ENCODE measurements around the gene TSKS.
"Not testable (repeated sequence)": the region's sequence is repeated elsewhere in the genome, so short reads cannot be mapped to it uniquely, and the experiment has no call there.

TSKS gene

DNA sequence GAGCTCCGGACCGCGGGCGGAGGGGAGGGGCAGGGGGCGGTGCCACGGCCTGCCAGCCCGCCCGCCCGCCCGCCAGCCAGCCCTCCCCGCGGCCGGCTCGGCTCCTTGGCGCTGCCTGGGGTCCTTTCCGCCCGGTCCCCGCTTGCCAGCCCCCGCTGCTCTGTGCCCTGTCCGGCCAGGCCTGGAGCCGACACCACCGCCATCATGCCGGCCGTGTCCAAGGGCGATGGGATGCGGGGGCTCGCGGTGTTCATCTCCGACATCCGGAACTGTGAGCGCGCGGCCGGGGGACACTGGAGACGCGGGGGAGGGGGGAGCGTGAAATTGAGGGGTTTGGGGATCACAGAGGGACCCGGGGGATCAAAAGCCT lies 3.8 kb upstream of the TSKS start, which contains the start of gene AP2A1:
Gene AP2A1 (plus strand): TSS at position 72 of the 370 bp plus-strand sequence. CDS start 133 bp downstream, at position 205.
- no peak for DNase-seq (ENCODE audit: low read depth)

DNA sequence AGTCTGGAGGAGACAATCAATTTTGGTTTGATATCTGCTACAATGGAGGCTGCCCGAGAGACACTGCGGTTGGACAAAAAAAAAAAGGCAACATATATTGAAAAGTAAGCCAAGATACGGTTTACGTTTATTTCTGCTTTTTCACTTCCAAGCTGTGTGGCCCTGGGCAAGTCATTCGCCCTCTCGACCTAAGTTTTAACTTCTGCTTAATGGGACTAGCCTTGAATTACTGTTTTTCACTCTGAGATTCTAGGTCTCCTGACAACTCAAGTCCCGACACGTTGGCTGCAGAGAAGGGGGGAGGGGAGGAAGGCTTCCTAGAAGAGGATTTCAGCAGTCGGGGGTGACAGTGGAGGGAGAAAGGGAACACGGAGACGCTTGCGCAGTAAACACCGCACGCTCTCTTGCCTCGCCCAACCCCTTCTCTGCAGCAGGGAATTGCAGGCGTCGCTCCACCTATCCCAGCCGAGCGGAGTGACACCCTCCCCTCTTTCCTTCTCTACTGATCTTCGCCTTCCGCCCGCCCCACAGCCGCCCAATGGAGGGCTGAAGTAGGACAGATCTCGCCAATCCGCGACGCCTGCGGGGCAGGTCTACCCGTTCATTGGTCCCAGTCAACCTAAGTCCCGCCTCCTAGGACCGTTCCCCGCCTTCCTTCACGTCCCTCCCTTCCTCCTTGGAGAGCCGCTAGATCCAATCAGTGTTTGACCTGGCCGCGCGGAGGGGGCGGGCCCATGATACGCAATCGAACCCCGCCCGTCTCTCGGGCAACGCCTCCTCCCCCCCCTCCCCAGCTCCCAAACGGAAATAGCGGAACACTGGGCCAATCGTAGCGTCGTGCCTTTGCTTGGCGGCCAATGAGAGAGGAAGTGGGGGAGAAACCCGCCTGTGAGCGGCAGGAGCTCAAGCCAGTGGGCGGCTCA lies 3.2 kb upstream of the TSKS start:
- peak; percentile 100 for DNase-seq (ENCODE audit: low read depth)

DNA sequence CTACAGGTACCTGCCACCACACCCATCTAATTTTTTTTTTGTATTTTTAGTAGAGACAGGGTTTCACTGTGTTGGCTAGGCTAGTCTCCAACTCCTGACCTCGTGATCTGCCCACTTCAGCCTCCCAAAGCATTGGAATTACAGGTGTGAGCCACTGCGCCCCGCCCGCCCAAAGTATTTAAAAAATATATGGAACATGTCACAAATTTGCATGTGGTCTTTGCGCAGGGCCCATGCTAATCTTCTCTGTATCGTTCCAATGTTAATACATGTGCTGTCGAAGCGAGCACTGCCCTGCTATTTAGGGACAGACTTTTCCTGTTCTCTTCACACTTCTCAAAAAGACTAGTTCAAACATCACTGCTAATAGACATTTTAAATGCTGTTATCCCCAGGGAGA lies 1.2 kb upstream of the TSKS start:
- DNase-seq (ENCODE audit: low read depth): no peak

DNA sequence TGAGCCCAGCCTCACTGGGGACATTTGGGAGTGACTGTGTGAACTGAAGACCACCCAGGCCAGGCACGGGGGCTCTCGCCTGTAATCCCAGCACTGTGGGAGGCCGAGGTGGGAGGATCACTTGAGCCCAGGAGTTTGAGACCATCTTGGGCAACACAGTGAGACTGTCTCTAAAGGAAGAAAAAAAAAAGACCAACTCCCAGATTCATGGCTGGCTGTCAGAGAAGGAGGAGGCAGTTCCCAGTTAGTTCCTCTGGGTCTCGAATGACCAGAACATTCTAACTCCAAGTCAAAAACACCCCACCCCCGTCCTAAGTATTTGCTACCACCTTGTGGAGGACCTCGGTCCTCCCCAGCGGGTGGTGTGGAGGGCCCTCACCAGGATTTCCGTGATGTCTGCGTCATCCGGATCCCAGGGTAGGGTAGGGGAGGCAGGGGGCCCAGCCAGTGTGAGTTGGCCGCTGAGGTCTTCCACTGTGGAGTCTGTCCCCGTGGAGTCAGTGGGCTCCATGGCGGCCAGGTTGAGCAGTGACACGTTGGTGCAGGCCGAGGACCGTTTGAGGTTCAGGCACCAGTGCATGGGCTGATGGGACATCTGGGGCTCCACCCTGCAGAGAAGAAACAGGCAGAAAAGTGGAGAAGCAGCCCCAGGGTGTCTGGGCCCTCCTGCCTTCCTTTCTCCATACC lies 1.3 kb downstream of the TSKS start:
- DNase-seq (ENCODE audit: low read depth): peak; percentile 82

DNA sequence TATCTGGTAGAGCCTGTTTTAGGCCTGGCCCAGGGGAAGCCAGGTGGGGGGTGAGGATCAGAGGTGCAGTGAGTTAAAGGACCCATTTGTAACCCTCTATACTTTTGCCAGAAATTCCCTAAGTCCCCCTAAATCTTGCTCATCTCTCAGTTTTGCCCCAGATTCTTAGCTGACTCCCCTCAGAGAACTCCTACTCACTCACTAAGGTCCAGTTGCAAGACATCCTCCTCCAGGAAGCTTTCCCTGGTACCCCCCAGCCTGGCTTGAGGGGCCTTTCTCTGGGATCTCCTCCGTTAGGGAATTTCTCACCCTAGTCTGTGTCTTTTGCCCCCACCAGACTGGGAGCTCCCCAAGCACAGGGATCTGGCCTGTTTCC lies 1.9 kb downstream of the TSKS start:
- no peak for DNase-seq (ENCODE audit: low read depth)

DNA sequence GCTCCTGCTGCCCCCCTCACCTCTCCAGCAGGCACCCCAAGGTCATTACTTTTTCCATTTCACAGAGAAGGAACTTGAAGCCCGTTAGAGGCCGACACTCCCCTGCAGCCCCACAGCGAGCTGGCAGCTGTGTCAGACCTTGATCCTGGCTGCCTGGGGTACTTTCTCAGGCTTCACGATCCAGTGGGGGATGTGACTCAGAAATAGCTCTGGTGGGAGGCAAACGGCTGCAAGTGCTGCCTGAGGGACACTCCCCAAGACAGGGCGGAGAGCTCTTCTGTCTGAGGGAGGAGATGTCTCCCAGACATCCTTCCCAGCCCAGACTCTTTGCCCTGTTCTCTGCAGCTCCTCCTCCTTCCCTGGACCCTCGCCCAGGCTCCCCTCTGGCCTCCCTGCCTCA lies 4.8 kb downstream of the TSKS start:
- DNase-seq (ENCODE audit: low read depth): peak; percentile 94

DNA sequence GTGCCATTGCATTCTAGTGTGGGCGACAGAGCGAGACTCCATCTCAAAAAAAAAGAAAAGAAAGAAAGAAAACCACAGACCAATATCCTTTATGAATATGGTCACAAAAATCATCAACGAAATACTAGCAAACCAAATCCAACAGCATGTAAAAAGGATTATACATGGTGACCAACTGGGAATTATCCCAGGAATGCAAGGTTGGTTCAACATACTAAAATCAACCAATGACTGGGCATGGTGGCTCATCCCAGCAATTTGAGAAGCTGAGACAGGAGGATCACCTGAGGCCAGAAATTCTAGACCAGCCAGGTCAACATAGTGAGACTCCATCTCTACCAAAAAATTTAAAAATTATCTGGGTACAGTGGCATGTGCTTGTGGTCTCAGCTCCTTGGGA lies 7.2 kb downstream of the TSKS start:
- DNase-seq (ENCODE audit: low read depth): no peak

DNA sequence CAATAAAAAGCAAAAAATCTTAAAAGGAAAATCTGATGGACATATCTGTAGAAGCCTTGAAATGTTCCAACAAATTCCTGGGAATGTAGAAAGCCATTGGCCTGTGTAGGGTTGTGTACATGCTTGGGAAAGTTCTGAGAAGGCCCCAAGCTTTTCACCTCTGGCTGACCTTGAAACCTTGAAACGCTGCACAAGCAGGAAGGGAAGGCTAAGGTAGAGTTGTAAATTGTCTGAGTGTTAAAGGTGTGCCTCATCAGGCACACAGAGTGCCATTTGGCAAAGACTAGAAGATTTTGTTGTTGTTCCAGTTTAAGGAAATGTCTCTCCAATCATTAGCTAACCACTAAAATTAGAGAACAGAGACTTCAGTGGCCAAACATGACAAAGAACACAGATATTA lies 10.4 kb downstream of the TSKS start:
- no peak for DNase-seq (ENCODE audit: low read depth)

DNA sequence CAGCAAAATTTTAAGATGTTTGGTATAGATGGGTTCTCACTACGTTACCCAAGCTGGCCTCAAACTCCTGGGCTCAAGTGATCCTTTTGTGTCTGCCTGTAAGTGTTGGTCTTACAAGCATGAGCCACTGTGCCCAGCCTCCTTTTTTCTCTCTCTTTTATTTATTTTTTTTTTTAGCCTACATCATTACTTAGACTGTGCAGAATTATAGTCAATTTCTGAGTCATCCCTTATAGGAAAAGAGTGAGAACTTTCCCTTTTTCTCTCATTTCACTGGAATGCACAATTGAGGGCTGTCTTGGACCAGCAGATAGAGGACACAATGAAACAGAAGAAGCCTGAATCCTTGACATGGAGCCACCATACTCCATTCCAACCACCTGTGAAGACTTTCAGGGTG lies 13.3 kb downstream of the TSKS start:
- DNase-seq (ENCODE audit: low read depth): peak; percentile 77

DNA sequence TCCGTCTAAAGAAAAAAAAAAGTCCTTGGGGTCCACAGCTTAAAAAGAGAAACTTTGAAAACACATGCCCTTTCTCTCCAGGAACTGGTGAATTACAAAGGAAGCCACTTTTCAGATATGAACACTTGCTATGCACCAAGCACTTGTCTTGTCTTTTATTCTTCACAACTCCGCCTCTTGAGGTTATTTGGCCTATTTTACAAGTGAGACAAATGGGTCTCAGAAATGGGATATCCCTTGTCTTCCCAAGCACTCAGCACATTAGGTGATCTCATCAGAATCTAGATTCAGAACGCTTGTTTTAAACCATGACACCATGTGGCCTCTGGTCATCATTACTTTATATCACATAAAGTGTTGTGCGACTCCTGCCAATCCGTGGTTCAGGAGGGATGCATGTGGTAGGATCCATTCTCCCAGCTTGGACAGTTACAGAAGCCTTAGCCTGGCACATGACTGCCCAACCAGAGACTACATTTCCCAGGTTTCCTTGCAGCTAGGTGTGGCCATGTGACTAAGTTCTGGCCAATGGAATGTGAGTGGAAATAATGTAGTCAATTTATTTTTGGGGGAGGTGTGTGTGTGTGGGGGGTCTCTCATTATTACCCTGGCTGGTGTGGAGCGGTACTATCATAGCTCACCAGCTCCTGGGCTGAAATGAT lies 13.9 kb downstream of the TSKS start:
- DNase-seq (ENCODE audit: low read depth): peak; percentile 59

DNA sequence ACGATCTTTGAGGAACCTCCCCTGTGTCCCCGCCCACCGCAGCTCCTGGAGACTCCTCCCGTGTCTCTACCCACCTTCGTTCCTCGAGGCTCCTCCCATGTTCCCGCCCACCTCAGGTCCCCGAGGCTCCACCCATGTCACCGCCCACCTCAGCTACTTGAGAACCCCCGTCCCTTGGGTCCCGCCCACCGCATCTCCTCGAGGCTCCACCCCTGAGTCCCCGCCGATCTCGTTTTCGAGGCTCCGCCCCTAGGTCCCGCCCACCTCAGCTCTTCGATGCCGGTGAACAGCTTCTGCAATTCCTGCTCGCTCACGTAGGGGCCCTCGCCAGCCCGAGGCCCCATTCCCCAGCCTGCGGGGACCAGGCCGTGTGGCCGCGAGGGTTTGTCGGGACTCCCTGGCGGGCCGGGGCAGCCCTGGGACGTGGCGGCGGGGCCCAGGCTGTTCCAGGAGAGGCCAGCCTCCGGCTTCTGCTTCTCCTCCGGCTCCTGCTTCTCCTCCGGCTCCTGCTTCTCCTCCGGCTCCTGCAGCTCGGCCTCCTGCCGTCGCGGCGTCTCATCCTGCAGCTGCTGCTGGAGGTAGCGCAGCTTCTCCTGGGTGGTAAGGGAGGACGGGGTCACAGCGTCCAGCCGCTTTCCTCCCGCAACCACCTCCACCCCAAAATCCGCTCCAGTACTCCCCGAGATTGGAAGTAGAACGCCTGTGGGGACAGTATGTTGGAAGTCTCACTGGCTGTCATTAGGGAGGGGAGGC lies 16.7 kb downstream of the TSKS start:
- DNase-seq (ENCODE audit: low read depth): peak; percentile 31

DNA sequence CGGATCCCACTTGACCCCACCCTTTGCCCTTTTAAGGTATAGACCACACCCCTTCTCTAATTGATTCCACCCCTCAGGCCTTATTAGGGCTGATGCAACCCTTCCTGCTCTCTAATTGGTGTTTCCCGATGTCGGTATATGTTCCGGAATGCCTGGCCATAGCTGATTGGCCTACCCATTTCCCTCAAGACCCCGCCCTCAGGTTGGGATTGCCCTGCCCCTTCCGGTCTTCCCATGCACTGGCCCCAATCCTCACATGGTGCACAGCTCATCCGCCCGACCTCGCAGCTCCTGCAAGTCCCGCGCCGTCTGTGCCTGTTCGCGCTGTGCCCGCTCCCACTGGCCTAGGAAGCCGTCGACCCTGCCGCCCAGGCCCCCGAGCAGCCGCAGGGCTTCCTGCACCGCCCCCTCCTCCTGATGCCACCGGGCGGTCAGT lies 18.1 kb downstream of the TSKS start:
- DNase-seq (ENCODE audit: low read depth): no peak

DNA sequence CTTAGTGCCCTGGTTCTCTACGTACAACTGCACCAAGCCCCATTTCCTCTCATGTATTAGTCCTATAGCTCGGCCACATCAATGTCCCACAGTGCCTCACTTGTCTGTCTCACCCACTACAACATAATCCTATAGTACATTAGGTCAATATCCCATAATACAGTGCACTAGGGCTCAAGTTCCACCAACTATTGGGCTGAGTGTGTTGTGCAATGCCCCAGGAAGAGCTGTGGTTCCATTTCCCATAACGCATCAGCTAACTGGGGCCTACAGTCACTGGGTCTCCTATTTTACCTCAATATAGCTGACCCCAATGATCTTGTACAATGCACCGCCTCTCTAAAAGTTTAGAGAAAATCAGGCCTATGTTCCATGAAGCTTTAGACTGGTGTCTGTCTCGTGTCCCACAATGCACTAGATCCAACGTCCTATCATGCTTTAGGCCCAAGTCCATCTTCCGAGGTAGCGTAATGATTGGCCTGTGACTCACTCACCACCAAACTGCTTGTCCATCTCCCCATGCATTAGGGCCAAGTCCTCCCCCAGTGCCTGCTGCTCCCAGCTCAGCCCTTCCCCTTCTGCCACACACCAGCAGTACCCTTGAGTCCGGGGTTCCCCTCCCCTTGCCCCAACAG lies 21.8 kb downstream of the TSKS start:
- no peak for DNase-seq (ENCODE audit: low read depth)

DNA sequence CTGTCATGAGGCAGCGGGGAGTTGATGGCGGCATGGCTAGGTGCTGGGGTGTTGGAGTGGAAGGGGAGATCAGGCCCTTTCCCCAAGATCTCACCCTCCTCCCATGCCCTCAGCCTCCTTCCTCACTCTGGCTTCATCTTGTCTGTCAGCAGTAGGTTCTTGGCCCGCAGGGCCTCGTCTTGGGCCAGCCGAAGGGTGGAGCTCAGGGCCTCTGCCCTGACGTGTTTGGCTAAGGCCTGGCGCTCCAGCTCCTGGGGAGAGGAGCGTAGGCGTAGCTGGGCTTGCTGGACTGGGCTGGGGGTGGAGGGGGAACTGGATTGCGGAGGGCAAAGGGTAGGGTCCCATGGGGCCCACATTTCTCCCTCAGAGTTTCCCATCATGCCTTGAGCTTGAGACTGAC lies 23.2 kb downstream of the TSKS start:
- DNase-seq (ENCODE audit: low read depth): no peak

DNA sequence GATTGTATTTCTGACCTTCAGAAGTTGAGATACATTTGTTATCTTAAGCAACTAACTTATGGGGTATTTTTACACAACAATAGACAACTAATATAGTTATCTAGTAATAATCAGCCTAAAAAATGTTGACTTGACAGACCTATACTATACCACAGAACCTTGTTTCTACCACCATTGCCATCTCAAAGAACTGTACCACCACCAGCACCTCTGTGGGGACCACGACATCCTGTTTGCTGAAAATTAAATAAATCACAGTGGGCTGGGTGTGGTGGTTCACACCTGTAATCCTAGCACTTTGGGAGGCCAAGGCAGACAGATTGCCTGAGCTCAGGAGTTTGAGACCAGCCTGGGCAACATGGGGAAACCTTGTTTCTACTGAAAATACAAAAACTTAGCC lies 24.0 kb downstream of the TSKS start:
- DNase-seq (ENCODE audit: low read depth): no peak

DNA sequence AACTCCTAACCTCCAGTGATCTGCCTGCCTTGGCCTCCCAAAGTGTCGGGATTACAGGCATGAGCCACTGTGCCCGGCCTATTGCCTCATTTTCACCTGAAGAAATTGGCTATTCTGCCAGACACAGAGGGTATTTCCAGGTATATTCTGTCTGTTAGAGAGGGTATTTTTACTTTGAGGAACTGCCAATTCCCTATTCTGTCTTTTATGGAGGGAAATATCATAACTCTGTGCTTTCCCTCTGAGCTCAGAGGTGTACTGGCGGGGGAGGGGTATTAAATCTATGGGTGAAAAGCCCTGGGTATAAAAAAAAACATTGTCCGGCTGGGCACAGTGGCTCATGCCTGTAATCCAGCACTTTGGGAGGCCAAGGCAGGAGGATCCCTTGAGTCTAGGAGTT lies 24.8 kb downstream of the TSKS start:
- no peak for DNase-seq (ENCODE audit: low read depth)

DNA sequence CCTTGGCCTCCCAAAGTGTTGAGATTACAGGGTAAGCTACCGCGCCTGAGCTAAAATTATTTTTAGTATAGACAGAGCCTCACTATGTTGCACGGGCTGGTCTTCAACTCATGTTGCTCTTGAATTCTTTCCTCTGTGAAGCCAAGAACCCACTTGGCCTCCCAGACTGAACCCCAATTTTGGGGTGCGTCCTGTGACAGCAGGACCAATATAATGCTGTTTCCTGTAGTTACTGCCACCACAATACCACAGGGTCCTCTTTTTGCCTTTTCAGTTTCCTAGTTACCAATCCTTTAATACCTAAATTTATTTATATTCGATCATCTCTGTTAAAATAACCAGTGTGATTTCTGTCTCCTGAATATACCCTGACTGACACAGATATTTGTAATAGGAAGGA lies 32.9 kb downstream of the TSKS start:
- no peak for DNase-seq (ENCODE audit: low read depth)

DNA sequence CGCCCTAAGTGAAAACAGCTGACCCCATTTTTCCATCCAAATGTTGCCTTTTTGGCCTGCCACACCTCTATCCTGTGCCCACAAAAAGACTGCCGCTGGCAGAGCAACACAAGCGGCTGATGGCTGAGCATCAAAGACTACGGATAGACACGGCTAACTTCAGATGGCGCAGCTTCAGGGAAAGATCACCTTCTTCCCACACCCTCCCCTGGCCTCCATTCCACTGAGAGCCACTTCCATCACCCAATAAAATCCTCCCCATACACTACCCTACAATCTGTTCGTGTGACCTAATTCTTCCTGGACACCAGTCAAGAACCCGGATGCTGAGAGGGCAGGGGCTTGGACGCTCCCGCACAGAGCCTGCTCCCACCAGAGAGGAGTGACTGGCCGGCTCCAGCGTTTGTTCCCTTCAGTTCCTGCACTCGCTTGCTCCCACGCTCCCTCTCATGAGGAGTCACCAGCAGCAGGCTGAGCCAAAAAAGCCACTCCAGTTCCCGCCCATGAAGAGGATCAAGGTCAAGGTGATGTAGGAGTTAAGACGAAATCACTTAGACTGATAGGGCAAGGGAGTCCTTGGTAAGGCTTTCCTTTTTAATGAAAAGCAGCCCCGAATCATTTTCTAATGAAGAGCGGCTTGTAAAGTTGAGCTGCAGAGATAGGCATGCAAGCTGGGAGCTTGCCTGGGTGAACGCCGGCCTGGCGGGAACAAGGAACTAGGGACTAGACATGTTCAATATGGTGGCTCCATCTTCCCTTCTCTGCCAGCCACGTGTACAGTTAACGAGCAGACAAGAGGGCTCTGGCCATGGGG lies 35.7 kb downstream of the TSKS start:
- peak; percentile 61 for DNase-seq (ENCODE audit: low read depth)

DNA sequence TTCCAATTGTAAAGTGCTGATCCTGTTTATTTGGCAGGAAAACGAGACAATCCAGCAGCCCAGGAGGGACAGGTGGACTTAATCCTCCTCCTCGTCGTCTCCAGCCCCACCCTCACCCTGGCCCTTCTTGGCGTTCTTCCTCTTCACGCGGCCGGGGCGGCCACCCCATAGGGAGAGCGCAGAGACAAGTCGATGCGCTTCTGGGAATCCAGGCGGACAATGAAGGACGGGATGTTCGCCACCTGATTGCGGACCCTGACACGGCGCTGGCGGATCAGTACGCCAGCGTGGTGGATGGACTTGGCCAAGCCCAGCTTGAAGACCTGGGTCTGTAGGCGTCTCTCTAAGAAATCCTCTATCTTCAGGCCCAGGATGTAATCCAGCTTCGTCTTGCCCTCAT lies 43.7 kb downstream of the TSKS start:
- not testable (repeated sequence) for DNase-seq (ENCODE audit: low read depth)

DNA sequence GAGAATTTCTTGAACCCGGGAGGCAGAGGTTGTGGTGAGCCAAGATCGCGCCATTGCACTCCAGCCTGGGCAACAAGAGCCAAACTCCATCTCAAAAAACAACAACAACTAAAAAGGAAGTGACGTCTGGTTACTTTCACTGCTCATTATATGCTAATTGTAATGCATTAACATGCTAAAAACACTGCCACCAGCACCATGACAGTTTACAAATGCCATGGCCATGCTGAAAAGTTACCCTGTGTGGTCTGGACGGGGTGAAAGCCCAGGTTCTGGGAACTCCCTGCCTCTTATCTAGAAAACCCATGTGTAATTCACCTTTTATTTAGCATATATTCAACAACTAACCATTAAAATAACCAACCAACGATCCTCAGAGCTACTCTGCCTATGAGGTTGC lies 44.1 kb downstream of the TSKS start:
- DNase-seq (ENCODE audit: low read depth): no peak

DNA sequence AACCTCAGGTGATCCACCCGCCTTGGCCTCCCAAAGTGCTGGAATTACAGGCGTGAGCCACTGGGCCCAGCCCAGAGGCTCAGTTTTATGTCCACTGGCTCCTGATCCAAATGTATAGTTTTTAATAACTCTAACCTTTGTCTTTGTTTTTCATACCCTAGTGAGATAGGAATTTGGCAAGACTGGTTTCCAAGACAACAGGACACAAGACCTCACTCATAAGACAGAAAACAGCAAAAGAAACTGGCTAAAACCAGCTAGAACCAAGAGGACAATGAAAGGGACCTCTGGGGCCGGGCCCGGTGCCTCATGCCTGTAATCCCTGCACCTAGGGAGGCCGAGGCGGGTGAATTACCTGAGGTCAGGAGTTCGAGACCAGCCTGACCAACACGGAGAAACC lies 44.6 kb downstream of the TSKS start:
- DNase-seq (ENCODE audit: low read depth): peak; percentile 46
